ENCODE measurements around the gene POLD1.

DNA sequence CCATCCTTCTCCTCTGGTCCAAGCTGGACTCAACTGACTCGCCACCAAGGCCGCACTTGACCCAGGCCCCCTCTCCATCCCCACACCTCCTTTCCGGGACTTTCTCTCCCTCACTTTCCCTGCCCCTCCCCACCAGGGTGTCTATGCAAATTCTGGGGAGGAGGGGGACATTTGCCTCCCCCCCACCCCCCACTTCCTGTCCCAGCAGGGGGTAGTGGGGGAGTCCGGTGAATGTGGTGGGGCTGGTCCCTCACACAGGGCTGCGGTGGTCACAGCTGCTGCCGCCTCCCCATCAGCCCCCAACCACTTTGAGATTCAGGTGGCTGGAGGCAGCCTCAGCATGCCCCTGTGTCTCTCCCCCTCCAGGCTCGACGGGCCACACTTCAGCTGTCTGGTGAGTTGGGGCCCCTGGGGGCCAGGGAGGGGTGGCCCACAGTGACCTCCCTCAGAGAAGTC, 35.5 kb downstream of the POLD1 start:
- TF ChIP-seq, protein P1, sequence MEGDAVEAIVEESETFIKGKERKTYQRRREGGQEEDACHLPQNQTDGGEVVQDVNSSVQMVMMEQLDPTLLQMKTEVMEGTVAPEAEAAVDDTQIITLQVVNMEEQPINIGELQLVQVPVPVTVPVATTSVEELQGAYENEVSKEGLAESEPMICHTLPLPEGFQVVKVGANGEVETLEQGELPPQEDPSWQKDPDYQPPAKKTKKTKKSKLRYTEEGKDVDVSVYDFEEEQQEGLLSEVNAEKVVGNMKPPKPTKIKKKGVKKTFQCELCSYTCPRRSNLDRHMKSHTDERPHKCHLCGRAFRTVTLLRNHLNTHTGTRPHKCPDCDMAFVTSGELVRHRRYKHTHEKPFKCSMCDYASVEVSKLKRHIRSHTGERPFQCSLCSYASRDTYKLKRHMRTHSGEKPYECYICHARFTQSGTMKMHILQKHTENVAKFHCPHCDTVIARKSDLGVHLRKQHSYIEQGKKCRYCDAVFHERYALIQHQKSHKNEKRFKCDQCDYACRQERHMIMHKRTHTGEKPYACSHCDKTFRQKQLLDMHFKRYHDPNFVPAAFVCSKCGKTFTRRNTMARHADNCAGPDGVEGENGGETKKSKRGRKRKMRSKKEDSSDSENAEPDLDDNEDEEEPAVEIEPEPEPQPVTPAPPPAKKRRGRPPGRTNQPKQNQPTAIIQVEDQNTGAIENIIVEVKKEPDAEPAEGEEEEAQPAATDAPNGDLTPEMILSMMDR (IDR thresholded peaks at IDR 0.05; ENCODE audit: insufficient read depth, low read length, poor library complexity, severe bottlenecking): no peak
- no peak for TF ChIP-seq EZH2phosphoT487 (conservative IDR thresholded peaks at IDR 0.05; ENCODE audit: low read length)
